Measurements from ENCODE around the gene LRRC27. TPM values are rescaled to one million over a fixed set of nuclear protein-coding genes. Genes with fewer than 3 reads are reported as not detected.

The LRRC27 gene
- total and polyA plus RNA-seq, 9 donors = 6.3 to 10.3 (median 7.5) TPM

- no peaks in the 10 kb centered on the region for H3K36me3 ChIP-seq (ENCODE audit: control insufficient read depth, insufficient read depth, low read length)
- H3K9me3 ChIP-seq (replicated peaks; ENCODE audit: control insufficient read depth, low read depth, low read length) = no peaks in the 10 kb centered on the region
- H3K4me3 ChIP-seq (ENCODE audit: low read length) = no peak overlapping the region
- H3K4me1 ChIP-seq (ENCODE audit: control insufficient read depth, insufficient read depth, low read length) = peaks cover 70% of the 10 kb centered on the region
- WGBS (ENCODE audit: insufficient coverage) = 78% methylated on average over 8 of the region's 10 CpGs
- H3K27ac ChIP-seq (ENCODE audit: low read length) = no peak overlapping the region
- DNase-seq = no peak
- H3K27me3 ChIP-seq (ENCODE audit: control insufficient read depth, insufficient read depth, low read length) = no peaks in the 10 kb centered on the region
These were observed 95.2 kb downstream of the LRRC27 start for GRCh38 chr10:132427006-132427771.

GRCh38 chr10:132427939-132428367 lies 96.0 kb downstream of the LRRC27 start:
- no peaks in the 10 kb centered on the region for H3K36me3 ChIP-seq (ENCODE audit: control insufficient read depth, insufficient read depth, low read length)
- WGBS (ENCODE audit: insufficient coverage) = 94% methylated on average over 2 of the region's 2 CpGs
- H3K27me3 ChIP-seq (ENCODE audit: control insufficient read depth, insufficient read depth, low read length) = no peaks in the 10 kb centered on the region
- DNase-seq = no peak
- no peak overlapping the region for H3K4me3 ChIP-seq (ENCODE audit: low read length)
- no peak overlapping the region for H3K27ac ChIP-seq (ENCODE audit: low read length)
- H3K9me3 ChIP-seq (replicated peaks; ENCODE audit: control insufficient read depth, low read depth, low read length) = no peaks in the 10 kb centered on the region
- H3K4me1 ChIP-seq (ENCODE audit: control insufficient read depth, insufficient read depth, low read length) = peaks cover 63% of the 10 kb centered on the region

GRCh38 chr10:132428486-132428995 lies 96.5 kb downstream of the LRRC27 start:
- Histone ChIP-seq H3K36me3 (ENCODE audit: control insufficient read depth, insufficient read depth, low read length) (no peaks in the 10 kb centered on the region), H3K4me3 (ENCODE audit: low read length) (no peak overlapping the region), H3K4me1 (ENCODE audit: control insufficient read depth, insufficient read depth, low read length) (peaks cover 57% of the 10 kb centered on the region), H3K27ac (ENCODE audit: low read length) (no peak overlapping the region), H3K27me3 (ENCODE audit: control insufficient read depth, insufficient read depth, low read length) (no peaks in the 10 kb centered on the region), H3K9me3 (replicated peaks; ENCODE audit: control insufficient read depth, low read depth, low read length) (no peaks in the 10 kb centered on the region)
- DNase-seq = peak; percentile 69
- 80% methylated on average over 8 of the region's 11 CpGs for WGBS (ENCODE audit: insufficient coverage)

Other genes starting within 250 kb of the LRRC27 start
- gene DPYSL4, start 145.2 kb upstream of the LRRC27 start, total RNA-seq = 1.3 TPM
- 1 to 10 TPM; 2.0 to 7.1 (median 5.0) TPM for gene DPYSL4, start 145.2 kb upstream of the LRRC27 start, polyA plus RNA-seq (ENCODE audit: insufficient read depth in 1 of 8, insufficient read length in 8 of 8, low replicate concordance in 1 of 8)
- 9.4 TPM for gene STK32C, start 24.2 kb upstream of the LRRC27 start, total RNA-seq
- gene STK32C, start 24.2 kb upstream of the LRRC27 start, polyA plus RNA-seq (ENCODE audit: insufficient read depth in 1 of 8, insufficient read length in 8 of 8, low replicate concordance in 1 of 8) = 10 to 100 TPM in 7 of 8 donors, 1 to 10 TPM in 1; 9.8 to 14.7 (median 12.7) TPM
- gene PWWP2B, start 65.0 kb downstream of the LRRC27 start, total RNA-seq = 15.1 TPM
- gene PWWP2B, start 65.0 kb downstream of the LRRC27 start, polyA plus RNA-seq (ENCODE audit: insufficient read depth in 1 of 8, insufficient read length in 8 of 8, low replicate concordance in 1 of 8) = 10 to 100 TPM in 4 of 8 donors, 1 to 10 TPM in 4; 5.8 to 14.1 (median 9.8) TPM
- 34.1 TPM for gene INPP5A, start 205.6 kb downstream of the LRRC27 start, total RNA-seq
- 10 to 100 TPM; 38.7 to 56.2 (median 44.7) TPM for gene INPP5A, start 205.6 kb downstream of the LRRC27 start, polyA plus RNA-seq (ENCODE audit: insufficient read depth in 1 of 8, insufficient read length in 8 of 8, low replicate concordance in 1 of 8)

Data from muscle of leg (tissue), 11 donors.